Fibroblast of skin of left quadriceps (primary cell): ENCODE data around the gene ST6GALNAC3.

ENCODE experiments used
- DNase-seq, 2 experiments: peaks; one replicate each; pipeline ENCODE4 v3.0.0-alpha.2; 2013; ENCODE audit warnings: low read depth in 2 of 2

Gene ST6GALNAC3

GRCh38 chr1:76577525-76578185 is 503.1 kb downstream of the ST6GALNAC3 start:
- DNase-seq, result no peak

- DNase-seq, result no peak
Observed at GRCh38 chr1:76580206-76580605, 505.7 kb downstream of the ST6GALNAC3 start.

GRCh38 chr1:76581712-76582111 is 507.2 kb downstream of the ST6GALNAC3 start:
- DNase-seq, result no peak

- no peak for DNase-seq
Observed at GRCh38 chr1:76583235-76583868, 508.8 kb downstream of the ST6GALNAC3 start.

GRCh38 chr1:76583875-76584477 is 509.4 kb downstream of the ST6GALNAC3 start:
- DNase-seq, result no peak

- DNase-seq, result no peak
Observed at GRCh38 chr1:76585980-76586674, 511.6 kb downstream of the ST6GALNAC3 start.

GRCh38 chr1:76587212-76587611 is 512.7 kb downstream of the ST6GALNAC3 start:
- DNase-seq, result no peak

- DNase-seq, result no peak
Observed at GRCh38 chr1:76591461-76591860, 516.9 kb downstream of the ST6GALNAC3 start.

GRCh38 chr1:76591963-76592362 is 517.4 kb downstream of the ST6GALNAC3 start:
- DNase-seq, result no peak

- no peak for DNase-seq
Observed at GRCh38 chr1:76593141-76593540, 518.6 kb downstream of the ST6GALNAC3 start.

- DNase-seq, result no peak
Observed at GRCh38 chr1:76593618-76594017, 519.1 kb downstream of the ST6GALNAC3 start.

GRCh38 chr1:76595024-76595423 is 520.5 kb downstream of the ST6GALNAC3 start:
- no peak for DNase-seq

- DNase-seq, result no peak
Observed at GRCh38 chr1:76601465-76601864, 526.9 kb downstream of the ST6GALNAC3 start.

GRCh38 chr1:76607717-76608116 is 533.2 kb downstream of the ST6GALNAC3 start:
- DNase-seq, result no peak

- DNase-seq, result no peak
Observed at GRCh38 chr1:76611770-76612445, 537.4 kb downstream of the ST6GALNAC3 start.

- DNase-seq, result no peak
Observed at GRCh38 chr1:76613886-76614285, 539.3 kb downstream of the ST6GALNAC3 start.

GRCh38 chr1:76615253-76616035 is 540.9 kb downstream of the ST6GALNAC3 start:
- no peak for DNase-seq

GRCh38 chr1:76620371-76620770 is 545.8 kb downstream of the ST6GALNAC3 start:
- DNase-seq, result no peak

- DNase-seq, result no peak
Observed at GRCh38 chr1:76622774-76623528, 548.4 kb downstream of the ST6GALNAC3 start.

GRCh38 chr1:76625886-76626678 is 551.5 kb downstream of the ST6GALNAC3 start:
- peak; percentile 33 to 47 for DNase-seq
